ENCODE results near the gene PLEKHM2. TPM values are rescaled to one million over a fixed set of nuclear protein-coding genes. Genes with fewer than 3 reads are reported as not detected.

The PLEKHM2 gene
- polyA plus RNA-seq, 3 donors from 2014 or later: 1.7 to 4.7 (median 3.2) TPM

DNA sequence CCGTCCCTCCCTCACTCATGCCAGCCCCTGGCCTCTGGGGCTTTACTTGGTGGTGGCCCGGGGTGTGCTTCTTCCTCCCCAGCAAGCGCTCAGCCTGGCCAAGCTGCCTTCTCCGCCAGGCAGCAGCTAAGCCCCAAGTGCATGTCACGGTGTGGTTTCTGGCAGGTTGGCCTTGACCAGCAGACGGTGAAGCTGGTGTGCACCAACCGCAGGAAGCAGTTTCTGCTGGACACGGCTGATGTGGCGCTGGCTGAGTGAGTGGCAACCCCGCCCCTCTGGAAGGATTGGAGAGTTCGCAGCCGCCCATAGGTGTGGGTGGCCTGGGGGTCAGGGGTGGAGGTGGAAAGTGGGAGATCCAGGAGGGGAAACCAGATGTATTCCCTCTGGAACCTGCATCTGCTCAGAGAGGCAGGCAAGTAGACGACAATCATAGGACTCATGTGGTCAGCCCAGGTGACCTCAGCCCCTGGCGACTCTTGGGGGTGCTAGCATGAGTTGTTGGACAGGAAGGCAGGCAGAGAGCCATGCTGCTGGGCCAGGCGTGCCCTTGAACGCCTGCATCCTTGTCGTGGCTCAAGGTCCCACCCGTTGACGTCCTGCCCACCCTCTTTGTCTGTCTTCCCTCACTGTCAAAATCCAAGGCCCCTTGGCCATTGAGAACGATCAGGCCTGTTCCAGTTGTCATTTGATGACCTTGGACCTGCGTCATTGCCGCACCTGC, 45.0 kb downstream of the PLEKHM2 start:
- H3K27me3 Mint-ChIP-seq (ENCODE audit: low read depth in 3 of 3): peaks cover 0 to 4% (median 0%) of the 10 kb centered on the region in 3 donors

DNA sequence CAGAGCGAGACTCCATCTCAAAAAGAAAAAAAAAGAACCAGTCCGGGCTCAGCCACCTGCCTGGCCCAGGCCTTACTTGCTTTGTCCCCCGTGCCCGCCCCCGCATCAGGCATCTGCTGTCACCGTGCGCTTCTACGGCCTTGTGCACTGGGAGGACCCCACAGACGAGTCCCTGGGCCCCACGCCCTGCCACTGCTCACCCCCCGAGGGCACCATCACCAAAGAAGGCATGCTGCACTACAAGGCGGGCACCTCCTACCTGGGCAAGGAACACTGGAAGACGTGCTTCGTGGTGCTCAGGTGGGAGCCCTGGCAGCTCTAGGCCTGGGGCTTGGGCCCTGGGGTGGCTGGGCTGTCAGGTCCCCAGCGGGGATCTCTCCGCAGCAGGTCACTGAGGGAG, 46.3 kb downstream of the PLEKHM2 start:
- no peak for DNase-seq
- Mint-ChIP-seq H3K9me3 (no peaks in the 10 kb centered on the region), H3K27ac (no peak overlapping the region), H3K4me1 (no peaks in the 10 kb centered on the region), H3K27me3 (ENCODE audit: low read depth in 3 of 3) (peaks cover 0 to 4% (median 0%) of the 10 kb centered on the region in 3 donors), H3K36me3 (peaks cover 0 to 12% (median 0%) of the 10 kb centered on the region in 3 donors), H3K4me3 (no peak overlapping the region)

More for the DNA sequence above, 45.0 kb downstream of the PLEKHM2 start:
- H3K4me1 Mint-ChIP-seq: no peaks in the 10 kb centered on the region
- no peak for DNase-seq
- H3K27ac Mint-ChIP-seq: no peak overlapping the region
- no peak overlapping the region for H3K4me3 Mint-ChIP-seq
- no peaks in the 10 kb centered on the region for H3K9me3 Mint-ChIP-seq
- H3K36me3 Mint-ChIP-seq: peaks cover 0 to 12% (median 0%) of the 10 kb centered on the region in 3 donors

DNA sequence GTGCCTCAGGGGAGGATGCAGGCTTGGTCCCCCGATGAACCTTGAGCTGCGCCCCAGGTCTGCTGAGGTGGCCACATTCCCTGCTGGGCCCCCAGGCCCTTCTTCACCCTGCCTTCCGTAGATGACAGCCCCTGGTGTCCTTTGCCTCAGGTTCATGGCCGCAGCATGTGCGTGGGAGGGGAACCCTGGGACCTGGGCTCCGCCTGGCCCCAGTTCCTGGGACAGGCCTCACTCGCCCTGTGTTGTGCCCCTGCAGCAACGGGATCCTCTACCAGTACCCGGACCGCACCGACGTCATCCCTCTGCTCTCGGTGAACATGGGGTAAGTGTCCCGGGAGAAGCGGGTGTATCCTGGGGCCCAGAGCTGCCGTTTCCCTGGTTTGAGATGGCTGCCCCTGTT, 46.8 kb downstream of the PLEKHM2 start:
- no peaks in the 10 kb centered on the region for H3K9me3 Mint-ChIP-seq
- no peaks in the 10 kb centered on the region for H3K4me1 Mint-ChIP-seq
- no peak overlapping the region for H3K27ac Mint-ChIP-seq
- peaks cover 0 to 4% (median 0%) of the 10 kb centered on the region in 3 donors for H3K27me3 Mint-ChIP-seq (ENCODE audit: low read depth in 3 of 3)
- no peak for DNase-seq
- H3K36me3 Mint-ChIP-seq: peaks cover 0 to 10% (median 0%) of the 10 kb centered on the region in 3 donors
- H3K4me3 Mint-ChIP-seq: no peak overlapping the region

DNA sequence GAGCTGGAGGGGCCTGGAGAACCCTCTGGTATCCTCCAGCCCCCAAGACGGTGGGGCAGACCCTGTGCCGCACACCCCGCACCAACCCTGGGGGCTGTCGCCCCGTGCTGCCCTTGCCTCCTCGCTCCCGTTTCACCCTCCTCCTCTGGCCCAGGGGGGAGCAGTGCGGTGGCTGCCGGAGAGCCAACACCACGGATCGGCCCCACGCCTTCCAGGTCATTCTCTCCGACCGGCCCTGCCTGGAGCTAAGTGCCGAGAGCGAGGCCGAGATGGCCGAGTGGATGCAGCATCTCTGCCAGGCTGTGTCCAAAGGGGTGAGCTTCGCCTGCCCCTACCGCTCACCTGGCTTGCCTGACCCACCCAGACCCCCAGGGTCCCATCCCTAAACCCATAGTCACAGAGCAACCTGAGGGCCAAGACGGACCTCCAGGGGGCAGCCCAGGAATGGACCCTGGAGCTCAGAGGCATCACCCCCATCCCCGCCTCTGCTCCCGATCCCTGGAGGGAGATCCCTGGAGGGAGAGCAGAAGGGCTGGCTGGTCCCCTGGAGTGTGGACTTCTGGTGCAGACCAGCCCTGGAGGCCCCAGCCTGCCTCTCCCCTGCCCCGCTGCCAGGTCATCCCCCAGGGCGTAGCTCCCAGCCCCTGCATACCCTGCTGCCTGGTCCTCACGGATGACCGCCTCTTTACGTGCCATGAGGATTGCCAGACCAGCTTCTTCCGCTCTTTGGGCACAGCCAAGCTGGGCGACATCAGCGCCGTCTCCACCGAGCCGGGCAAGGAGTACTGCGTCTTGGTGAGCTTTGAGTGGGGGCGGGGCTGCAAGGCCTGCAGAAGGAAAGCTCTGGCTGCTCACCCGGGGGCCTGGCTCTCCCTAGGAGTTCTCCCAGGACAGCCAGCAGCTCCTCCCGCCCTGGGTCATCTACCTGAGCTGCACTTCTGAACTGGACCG, 47.9 kb downstream of the PLEKHM2 start:
- no peaks in the 10 kb centered on the region for H3K9me3 Mint-ChIP-seq
- DNase-seq: no peak
- peaks cover 0 to 4% (median 0%) of the 10 kb centered on the region in 3 donors for H3K36me3 Mint-ChIP-seq
- peaks cover 0 to 4% (median 0%) of the 10 kb centered on the region in 3 donors for H3K27me3 Mint-ChIP-seq (ENCODE audit: low read depth in 3 of 3)
- H3K27ac Mint-ChIP-seq: no peak overlapping the region
- no peak overlapping the region for H3K4me3 Mint-ChIP-seq
- no peaks in the 10 kb centered on the region for H3K4me1 Mint-ChIP-seq

- Mint-ChIP-seq H3K9me3 (no peaks in the 10 kb centered on the region), H3K36me3 (peaks cover 0 to 4% (median 0%) of the 10 kb centered on the region in 3 donors), H3K4me1 (no peaks in the 10 kb centered on the region), H3K27ac (no peak overlapping the region), H3K27me3 (ENCODE audit: low read depth in 3 of 3) (peaks cover 0 to 4% (median 0%) of the 10 kb centered on the region in 3 donors), H3K4me3 (no peak overlapping the region)
- no peak for DNase-seq
These were observed 48.6 kb downstream of the PLEKHM2 start for GRCh38 chr1:15732686-15733081.

DNA sequence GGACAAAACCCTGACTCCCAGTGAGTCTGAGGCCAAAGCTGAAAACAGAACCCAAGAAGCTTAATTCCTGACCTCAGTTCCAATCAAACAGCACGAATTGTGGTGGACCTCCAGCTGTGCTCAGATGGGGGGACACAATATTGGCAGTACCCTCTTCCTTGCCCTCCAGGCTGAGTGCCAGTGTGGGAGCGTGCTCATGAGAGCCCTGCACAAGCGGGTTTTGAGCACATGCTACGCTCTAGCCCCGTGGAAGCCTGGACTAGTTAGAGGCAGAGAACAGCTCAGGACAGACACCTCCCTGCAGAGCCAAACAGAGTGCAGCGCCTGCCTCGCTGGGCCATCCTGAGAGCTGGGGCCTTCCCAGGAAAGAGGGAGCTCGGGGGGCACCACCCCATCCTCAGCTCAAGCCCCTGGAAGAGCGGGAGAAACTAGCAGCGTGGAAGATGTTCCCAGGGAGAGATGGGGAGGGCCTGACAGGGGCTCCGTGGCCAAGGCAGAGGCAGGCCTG, 49.2 kb downstream of the PLEKHM2 start:
- Mint-ChIP-seq H3K36me3 (peaks cover 0 to 4% (median 0%) of the 10 kb centered on the region in 3 donors), H3K27me3 (ENCODE audit: low read depth in 3 of 3) (peaks cover 0 to 4% (median 0%) of the 10 kb centered on the region in 3 donors), H3K9me3 (no peaks in the 10 kb centered on the region), H3K27ac (no peak overlapping the region), H3K4me1 (no peaks in the 10 kb centered on the region), H3K4me3 (no peak overlapping the region)
- DNase-seq: no peak

DNA sequence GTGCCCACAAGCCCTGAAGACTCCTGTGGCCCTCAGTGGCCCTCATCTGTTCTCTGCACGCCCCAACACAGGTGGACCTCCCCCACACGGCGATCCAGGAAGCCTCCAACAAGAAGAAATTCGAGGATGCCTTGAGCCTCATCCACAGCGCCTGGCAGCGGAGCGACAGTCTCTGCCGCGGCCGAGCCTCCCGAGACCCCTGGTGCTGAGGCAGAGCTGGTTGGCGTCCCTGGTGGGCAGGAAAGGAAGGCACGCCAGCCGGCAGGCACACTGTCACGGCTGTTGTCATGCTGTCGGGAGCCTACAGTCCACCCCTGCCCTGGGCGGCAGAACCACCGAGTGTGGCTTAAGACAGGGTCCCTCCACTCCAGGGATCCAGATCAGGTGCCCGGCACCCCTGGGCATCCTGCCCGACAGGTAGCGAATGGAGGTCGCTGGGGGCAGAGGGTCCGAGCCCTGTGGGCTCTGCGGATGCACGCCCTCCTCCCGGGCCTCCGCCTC, 49.7 kb downstream of the PLEKHM2 start:
- Mint-ChIP-seq H3K27me3 (ENCODE audit: low read depth in 3 of 3) (peaks cover 0 to 4% (median 0%) of the 10 kb centered on the region in 3 donors), H3K9me3 (no peaks in the 10 kb centered on the region), H3K36me3 (peaks cover 0 to 4% (median 0%) of the 10 kb centered on the region in 3 donors), H3K4me1 (no peaks in the 10 kb centered on the region), H3K4me3 (no peak overlapping the region), H3K27ac (no peak overlapping the region)
- DNase-seq: no peak

- Mint-ChIP-seq H3K9me3 (no peaks in the 10 kb centered on the region), H3K27me3 (ENCODE audit: low read depth in 3 of 3) (peaks cover 0 to 4% (median 0%) of the 10 kb centered on the region in 3 donors), H3K4me1 (no peaks in the 10 kb centered on the region), H3K4me3 (no peak overlapping the region), H3K27ac (no peak overlapping the region), H3K36me3 (peaks cover 0 to 4% (median 0%) of the 10 kb centered on the region in 3 donors)
- no peak for DNase-seq
These were observed 50.2 kb downstream of the PLEKHM2 start for GRCh38 chr1:15734296-15734695.

DNA sequence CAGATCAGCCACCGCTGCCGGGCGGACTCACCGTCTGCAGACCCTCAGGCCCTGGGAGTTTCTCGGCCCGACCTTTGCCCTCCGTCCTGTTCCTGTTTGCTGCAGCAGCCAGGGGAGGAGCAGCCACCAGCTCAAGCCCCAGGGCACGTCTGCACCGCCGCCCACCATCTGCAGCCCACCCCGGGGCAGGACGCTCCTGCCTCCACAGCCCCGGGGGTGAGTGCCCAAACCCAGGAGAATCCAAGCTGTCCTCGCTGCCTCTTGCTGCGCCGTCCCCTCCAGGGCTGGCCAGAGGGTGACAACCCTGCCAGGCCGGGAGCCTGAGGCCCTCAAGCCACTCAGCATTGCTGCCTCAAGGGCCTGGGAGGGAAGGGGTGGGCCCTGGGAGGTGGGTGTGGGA, 50.8 kb downstream of the PLEKHM2 start:
- H3K4me1 Mint-ChIP-seq: no peaks in the 10 kb centered on the region
- peaks cover 0 to 2% (median 0%) of the 10 kb centered on the region in 3 donors for H3K27me3 Mint-ChIP-seq (ENCODE audit: low read depth in 3 of 3)
- H3K36me3 Mint-ChIP-seq: peaks cover 0 to 4% (median 0%) of the 10 kb centered on the region in 3 donors
- no peak for DNase-seq
- no peak overlapping the region for H3K27ac Mint-ChIP-seq
- H3K9me3 Mint-ChIP-seq: no peaks in the 10 kb centered on the region
- H3K4me3 Mint-ChIP-seq: no peak overlapping the region

GRCh38 chr1:15735304-15736037, 51.4 kb downstream of the PLEKHM2 start:
- no peak for DNase-seq
- H3K27ac Mint-ChIP-seq: no peak overlapping the region
- peaks cover 0 to 2% (median under 1%) of the 10 kb centered on the region in 3 donors for H3K27me3 Mint-ChIP-seq (ENCODE audit: low read depth in 3 of 3)
- H3K4me1 Mint-ChIP-seq: no peaks in the 10 kb centered on the region
- peaks cover 0 to 4% (median 0%) of the 10 kb centered on the region in 3 donors for H3K36me3 Mint-ChIP-seq
- H3K9me3 Mint-ChIP-seq: no peaks in the 10 kb centered on the region
- no peak overlapping the region for H3K4me3 Mint-ChIP-seq

DNA sequence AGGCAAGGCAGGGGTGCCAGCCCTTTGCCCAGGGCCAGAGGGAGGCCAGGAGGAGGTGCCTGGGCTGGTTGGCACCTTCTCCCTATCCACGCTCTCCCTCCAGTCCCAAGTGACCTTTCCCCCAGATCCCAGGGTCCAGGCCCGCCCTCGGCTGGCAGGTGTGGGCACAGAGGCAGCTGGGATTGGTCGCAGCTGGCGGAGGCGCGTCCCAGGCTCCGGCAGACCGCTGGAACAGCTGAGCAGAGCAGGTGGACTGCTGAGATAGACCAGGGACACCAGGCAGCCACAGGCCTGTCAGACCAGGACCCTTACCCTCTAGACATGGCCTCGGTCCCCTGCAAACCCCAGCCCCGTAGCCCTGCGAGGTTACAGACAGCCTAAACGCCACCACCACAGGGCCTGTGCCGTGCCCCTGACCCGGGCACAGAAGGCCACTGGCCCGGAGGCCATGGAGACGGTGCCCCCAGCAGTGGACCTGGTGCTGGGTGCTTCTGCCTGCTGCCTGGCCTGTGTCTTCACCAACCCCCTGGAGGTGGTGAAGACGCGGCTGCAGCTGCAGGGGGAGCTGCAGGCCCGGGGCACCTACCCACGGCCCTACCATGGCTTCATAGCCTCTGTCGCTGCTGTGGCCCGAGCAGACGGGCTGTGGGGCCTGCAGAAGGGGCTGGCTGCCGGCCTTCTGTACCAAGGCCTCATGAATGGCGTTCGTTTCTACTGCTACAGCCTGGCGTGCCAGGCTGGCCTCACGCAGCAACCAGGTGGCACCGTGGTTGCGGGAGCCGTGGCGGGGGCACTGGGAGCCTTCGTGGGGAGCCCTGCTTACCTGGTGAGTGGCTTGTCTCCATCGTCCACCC, 52.1 kb downstream of the PLEKHM2 start, which contains the start of gene SLC25A34:
SLC25A34 (plus strand) TSS at position 221 of the 854 bp plus-strand sequence; CDS start at position 449, 228 bp downstream.
- Mint-ChIP-seq H3K4me1 (peaks cover 0 to under 1% of the 10 kb centered on the region in 2 donors), H3K36me3 (peaks cover 0 to 4% (median 0%) of the 10 kb centered on the region in 3 donors)

DNA sequence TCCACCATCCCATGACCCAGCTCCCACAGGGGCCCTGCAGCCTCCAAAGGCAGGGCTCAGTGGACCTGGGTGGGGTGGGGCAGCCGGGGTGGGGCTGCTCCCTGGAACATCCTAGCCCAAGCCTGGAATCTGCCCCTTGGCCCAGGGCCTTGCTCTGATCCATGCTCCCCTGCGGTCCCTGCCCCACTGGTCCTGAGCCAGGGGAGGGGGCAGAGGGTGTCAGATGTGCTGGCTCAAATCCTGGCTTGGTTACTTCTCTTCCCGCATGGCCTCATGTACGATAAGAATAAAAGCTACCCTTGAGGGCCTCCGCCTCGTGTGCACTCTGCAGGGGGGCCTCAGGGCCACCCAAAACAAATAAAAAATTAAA, 52.8 kb downstream of the PLEKHM2 start:
- no peak overlapping the region for H3K27ac Mint-ChIP-seq
- H3K4me3 Mint-ChIP-seq: no peak overlapping the region
- peaks cover 0 to 2% (median 0%) of the 10 kb centered on the region in 3 donors for H3K27me3 Mint-ChIP-seq (ENCODE audit: low read depth in 3 of 3)
- H3K4me1 Mint-ChIP-seq: peaks cover 0 to 1% of the 10 kb centered on the region in 2 donors
- no peaks in the 10 kb centered on the region for H3K9me3 Mint-ChIP-seq
- peaks cover 0 to 4% (median 0%) of the 10 kb centered on the region in 3 donors for H3K36me3 Mint-ChIP-seq
- DNase-seq: no peak

More for the DNA sequence above, 52.1 kb downstream of the PLEKHM2 start, which contains the start of gene SLC25A34:
- Mint-ChIP-seq H3K27ac (no peak within 1 kb of the TSS), H3K4me3 (no peak within 1 kb of the TSS), H3K9me3 (no peaks in the 10 kb centered on the region), H3K27me3 (ENCODE audit: low read depth in 3 of 3) (peaks cover 0 to 2% (median 0%) of the 10 kb centered on the region in 3 donors)
- no peak for DNase-seq
